Testis (tissue), 2 donors: ENCODE data around the gene PAIP2B.

ENCODE experiments used
- CTCF ChIP-seq, 3 experiments: fragments of 450-650 bp in 2 of 3; fragments of 200-600 bp in 1 of 3; sonication (generic) in 1 of 3; IDR thresholded peaks; one replicate each; pipeline ENCODE4 v1.5.1; 2016 to 2019; ENCODE audit warnings: antibody characterized with exemption in 3 of 3, mild to moderate bottlenecking in 2 of 3, moderate library complexity in 1 of 3
- POLR2A ChIP-seq: fragments of 450-650 bp; IDR thresholded peaks from one replicate; pipeline ENCODE4 v1.6.1; 2017; ENCODE audit warnings: antibody characterized with exemption, mild to moderate bottlenecking, moderate library complexity

- TF ChIP-seq POLR2A (no peak), CTCF (IDR thresholded peaks at IDR 0.05) (no peak)
Measured at GRCh38 chr2:71166812-71167211, 60.1 kb downstream of the PAIP2B start.
